T-helper 17 cell (primary cell): Measurements from ENCODE around the gene ECSCR. TPM values are rescaled to one million over a fixed set of nuclear protein-coding genes. Genes with fewer than 3 reads are reported as not detected.
"Not testable (repeated sequence)": the region's sequence is repeated elsewhere in the genome, so short reads cannot be mapped to it uniquely, and the experiment has no call there.

Source experiments
- ATAC-seq: fragments of 150-1000 bp; cut with Tn5 transposase; 2 replicates; pipeline ENCODE4 v1.10.0; 2021; ENCODE audit warnings: mild to moderate bottlenecking, moderate library complexity
- DNase-seq, 3 donors: peaks; one replicate each; pipeline versions ENCODE4 v3.0.0 to v3.0.0-alpha.2; 2020 to 2021
- H3K9me3 ChIP-seq: one replicate; pipeline ENCODE4 v1.7.0; 2013; ENCODE audit warnings: low read length, mild to moderate bottlenecking; ENCODE audit not compliant: control insufficient read depth, poor library complexity, severe bottlenecking
- H3K27ac Mint-ChIP-seq: one replicate; pipeline ENCODE4 v1.8.0; 2022; ENCODE audit warnings: mild to moderate bottlenecking, moderate library complexity, mixed read lengths
- H3K27me3 Mint-ChIP-seq: one replicate; pipeline ENCODE4 v1.8.0; 2022; ENCODE audit warnings: mixed read lengths
- H3K36me3 Mint-ChIP-seq: one replicate; pipeline ENCODE4 v1.8.0; 2022; ENCODE audit warnings: low read depth, mixed read lengths
- H3K4me1 Mint-ChIP-seq: one replicate; pipeline ENCODE4 v1.8.0; 2022; ENCODE audit warnings: mild to moderate bottlenecking, mixed read lengths
- H3K4me3 Mint-ChIP-seq: one replicate; pipeline ENCODE4 v1.8.0; 2022; ENCODE audit warnings: mild to moderate bottlenecking, moderate library complexity, mixed read lengths
- total RNA-seq, 4 donors: library from RNA in 2 of 4; stranded (reverse) in 2 of 4; gene quantifications; one replicate each; pipeline ENCODE4 v1.2.3 and lab custom pipeline; 2022 to 2026

ECSCR gene
- total RNA-seq, 2 donors from 2014 or later = not detected

- no peaks in the 10 kb centered on the region for H3K9me3 ChIP-seq
- ATAC-seq (no peak), DNase-seq (no peak)
- H3K27ac Mint-ChIP-seq = no peak overlapping the region
- no peak overlapping the region for H3K4me3 Mint-ChIP-seq
- H3K27me3 Mint-ChIP-seq = no peaks in the 10 kb centered on the region
- H3K36me3 Mint-ChIP-seq = no peaks in the 10 kb centered on the region
- H3K4me1 Mint-ChIP-seq = peaks cover 18% of the 10 kb centered on the region
These were observed 51.3 kb downstream of the ECSCR start for GRCh38 chr5:139410993-139411828.

DNA sequence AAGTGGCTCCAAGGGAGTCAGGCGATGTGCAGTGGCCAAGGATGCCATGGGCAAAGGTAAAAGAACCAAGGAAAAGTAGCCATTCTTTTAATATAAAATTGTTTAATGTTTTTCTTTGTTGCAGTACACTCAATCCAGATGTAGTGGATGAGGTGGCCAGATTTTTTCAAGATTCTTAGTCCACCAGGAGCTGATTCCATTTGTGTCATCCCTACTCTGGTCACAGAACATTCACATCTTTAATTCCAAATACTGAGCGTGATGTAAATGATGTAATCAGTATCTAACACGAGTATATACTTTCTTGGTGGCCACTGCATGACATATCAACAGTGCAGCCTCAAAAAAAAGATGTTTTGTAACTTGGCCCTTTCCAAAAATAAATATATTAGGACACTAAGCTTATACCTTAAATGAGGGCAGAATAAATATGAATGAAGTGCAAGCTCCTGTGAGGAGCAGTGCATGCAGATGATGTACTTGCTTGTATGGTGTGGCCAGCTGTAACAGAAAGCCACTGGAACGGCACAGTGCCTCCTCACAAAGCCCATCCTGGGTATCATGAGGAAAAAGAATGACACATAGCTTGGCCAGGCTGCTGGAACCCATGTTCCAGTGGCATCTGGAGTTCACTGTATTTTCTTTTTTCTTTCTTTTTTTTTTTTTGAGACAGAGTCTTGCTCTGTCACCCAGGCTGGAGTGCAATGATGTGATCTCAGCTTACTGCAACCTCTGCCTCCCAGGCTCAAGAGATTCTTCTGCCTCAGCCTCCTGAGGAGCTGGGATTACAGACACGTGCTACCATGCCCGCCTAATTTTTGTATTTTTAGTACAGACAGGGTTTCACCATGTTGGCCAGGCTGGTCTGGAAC, 52.2 kb downstream of the ECSCR start:
- no peaks in the 10 kb centered on the region for H3K9me3 ChIP-seq
- no peaks in the 10 kb centered on the region for H3K36me3 Mint-ChIP-seq
- H3K4me3 Mint-ChIP-seq = no peak overlapping the region
- ATAC-seq = no peak
- H3K27me3 Mint-ChIP-seq = no peaks in the 10 kb centered on the region
- no peak for DNase-seq
- H3K4me1 Mint-ChIP-seq = peaks cover 15% of the 10 kb centered on the region
- no peak overlapping the region for H3K27ac Mint-ChIP-seq

- not testable (repeated sequence) for H3K27ac Mint-ChIP-seq, H3K9me3 ChIP-seq, H3K4me3 Mint-ChIP-seq, H3K27me3 Mint-ChIP-seq, ATAC-seq, DNase-seq, H3K36me3 Mint-ChIP-seq
- peaks cover 15% of the 10 kb centered on the region for H3K4me1 Mint-ChIP-seq
These were observed 53.4 kb downstream of the ECSCR start for GRCh38 chr5:139409116-139409515.

DNA sequence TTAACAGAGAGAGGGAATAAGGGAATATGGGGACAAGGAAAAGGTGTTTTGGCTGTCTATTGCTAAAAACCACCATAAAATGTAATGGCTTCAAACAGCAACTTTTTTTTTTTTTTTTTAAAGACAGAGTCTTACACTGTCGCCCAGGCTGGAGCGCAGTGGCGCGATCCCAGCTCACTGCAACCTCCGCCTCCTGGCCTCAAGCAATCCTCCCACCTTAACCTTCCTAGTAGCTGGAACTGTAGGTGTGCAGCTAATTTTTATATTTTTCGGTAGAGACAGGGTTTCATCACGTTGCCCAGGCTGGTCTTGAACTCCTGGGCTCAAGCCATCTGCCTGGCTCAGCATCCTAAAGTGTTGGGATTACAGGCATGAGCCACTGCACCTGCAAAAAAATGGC, 54.4 kb downstream of the ECSCR start:
- ATAC-seq (no peak), DNase-seq (no peak)
- H3K4me1 Mint-ChIP-seq = peaks cover 16% of the 10 kb centered on the region
- no peak overlapping the region for H3K4me3 Mint-ChIP-seq
- H3K27ac Mint-ChIP-seq = no peak overlapping the region
- H3K9me3 ChIP-seq = no peaks in the 10 kb centered on the region
- H3K36me3 Mint-ChIP-seq = no peaks in the 10 kb centered on the region
- H3K27me3 Mint-ChIP-seq = no peaks in the 10 kb centered on the region

GRCh38 chr5:139407517-139407916, 55.0 kb downstream of the ECSCR start:
- no peak for ATAC-seq
- Mint-ChIP-seq H3K36me3 (no peaks in the 10 kb centered on the region), H3K27me3 (no peaks in the 10 kb centered on the region), H3K27ac (no peak overlapping the region), H3K4me1 (peaks cover 22% of the 10 kb centered on the region), H3K4me3 (no peak overlapping the region)
- no peak for DNase-seq
- H3K9me3 ChIP-seq = no peaks in the 10 kb centered on the region

DNA sequence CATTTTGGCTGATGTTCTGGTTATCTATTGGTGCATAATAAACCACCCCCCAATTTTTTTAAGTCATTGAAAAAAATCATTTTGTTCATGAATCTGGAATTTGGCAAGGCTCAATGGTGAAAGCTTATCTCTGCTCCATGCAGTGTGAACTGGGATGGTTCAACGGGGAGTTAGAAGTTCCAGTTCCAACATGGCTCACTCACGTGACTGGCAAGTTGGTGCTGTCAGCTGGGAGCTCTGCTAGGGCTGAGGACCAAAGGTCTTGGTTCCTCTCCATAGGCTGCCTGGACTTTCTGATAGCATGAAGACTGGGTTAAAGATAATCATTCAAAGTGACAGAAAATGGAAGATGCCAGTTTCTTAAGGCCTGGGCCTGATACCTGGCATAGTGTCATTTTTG, 55.6 kb downstream of the ECSCR start:
- no peak overlapping the region for H3K4me3 Mint-ChIP-seq
- ATAC-seq (no peak), DNase-seq (no peak)
- H3K4me1 Mint-ChIP-seq = peaks cover 25% of the 10 kb centered on the region
- no peaks in the 10 kb centered on the region for H3K36me3 Mint-ChIP-seq
- H3K27me3 Mint-ChIP-seq = no peaks in the 10 kb centered on the region
- no peak overlapping the region for H3K27ac Mint-ChIP-seq
- H3K9me3 ChIP-seq = no peaks in the 10 kb centered on the region

DNA sequence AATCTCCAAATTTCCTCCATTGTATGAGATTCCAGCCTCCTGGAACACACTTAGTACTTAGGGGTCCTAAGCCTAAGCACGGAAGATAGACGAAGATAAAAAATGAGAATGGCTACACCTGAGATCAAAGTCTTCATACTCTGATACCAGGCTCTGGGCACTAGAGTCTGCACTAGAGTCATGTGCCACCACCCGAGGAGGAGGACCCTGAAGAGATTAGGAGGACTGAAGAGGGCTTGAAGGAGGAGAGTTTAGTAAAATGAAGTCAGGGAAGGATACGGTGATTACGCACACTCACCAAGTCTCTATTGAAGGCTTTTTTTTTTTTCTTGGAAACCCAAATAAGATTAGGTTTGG, 58.1 kb downstream of the ECSCR start:
- no peaks in the 10 kb centered on the region for H3K27me3 Mint-ChIP-seq
- DNase-seq (no peak), ATAC-seq (no peak)
- H3K36me3 Mint-ChIP-seq = no peaks in the 10 kb centered on the region
- H3K27ac Mint-ChIP-seq = peak overlapping the region; percentile 97
- H3K4me1 Mint-ChIP-seq = peaks cover 25% of the 10 kb centered on the region
- peak overlapping the region; percentile 97 for H3K4me3 Mint-ChIP-seq
- no peaks in the 10 kb centered on the region for H3K9me3 ChIP-seq

- ATAC-seq (peak; percentile 93), DNase-seq (peak; percentile 91 to 96 (median 93))
- Mint-ChIP-seq H3K4me3 (peak within 1 kb of the TSS; percentile 97), H3K36me3 (no peaks in the 10 kb centered on the region), H3K27me3 (no peaks in the 10 kb centered on the region), H3K27ac (peak within 1 kb of the TSS; percentile 97), H3K4me1 (peaks cover 25% of the 10 kb centered on the region)
- H3K9me3 ChIP-seq = no peaks in the 10 kb centered on the region
These were observed 58.6 kb downstream of the ECSCR start, which contains the start of gene SPATA24 for GRCh38 chr5:139403787-139404483. SPATA24 (minus strand) TSS chr5:139404089; CDS start chr5:139404060, 29 bp downstream.

- DNase-seq (no peak), ATAC-seq (no peak)
- peak overlapping the region; percentile 97 for H3K4me3 Mint-ChIP-seq
- no peaks in the 10 kb centered on the region for H3K9me3 ChIP-seq
- peaks cover 25% of the 10 kb centered on the region for H3K4me1 Mint-ChIP-seq
- H3K27ac Mint-ChIP-seq = peak overlapping the region; percentile 97
- H3K27me3 Mint-ChIP-seq = no peaks in the 10 kb centered on the region
- no peaks in the 10 kb centered on the region for H3K36me3 Mint-ChIP-seq
These were observed 59.1 kb downstream of the ECSCR start for GRCh38 chr5:139403418-139403786.

- H3K9me3 ChIP-seq = no peaks in the 10 kb centered on the region
- Mint-ChIP-seq H3K27ac (peak overlapping the region; percentile 97), H3K27me3 (no peaks in the 10 kb centered on the region), H3K4me3 (peak overlapping the region; percentile 97), H3K36me3 (no peaks in the 10 kb centered on the region), H3K4me1 (peaks cover 25% of the 10 kb centered on the region)
- DNase-seq = no peak
- no peak for ATAC-seq
These were observed 59.9 kb downstream of the ECSCR start for GRCh38 chr5:139402561-139403158.

DNA sequence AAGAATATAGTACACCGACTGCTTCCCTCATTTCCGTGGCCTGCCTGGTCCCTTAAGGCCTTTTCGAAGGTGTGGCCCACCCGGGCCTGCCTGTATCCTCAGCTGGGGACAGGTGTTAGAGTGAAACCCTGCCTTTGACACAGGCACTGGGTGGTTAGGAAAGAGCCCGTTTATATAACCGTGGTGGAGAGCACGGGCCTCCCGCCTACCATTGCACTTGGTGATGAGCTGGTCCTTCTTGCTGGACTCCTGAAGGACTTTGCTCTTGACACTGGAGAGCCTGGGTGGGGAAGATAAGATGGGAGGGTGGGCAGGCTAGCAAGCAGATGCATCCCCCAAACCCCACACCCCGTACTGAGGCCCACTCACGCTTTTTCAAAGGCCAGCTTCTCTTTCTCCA, 61.0 kb downstream of the ECSCR start:
- no peak overlapping the region for H3K4me3 Mint-ChIP-seq
- DNase-seq = no peak
- H3K4me1 Mint-ChIP-seq = peaks cover 23% of the 10 kb centered on the region
- no peak overlapping the region for H3K27ac Mint-ChIP-seq
- ATAC-seq = no peak
- H3K27me3 Mint-ChIP-seq = no peaks in the 10 kb centered on the region
- no peaks in the 10 kb centered on the region for H3K9me3 ChIP-seq
- no peaks in the 10 kb centered on the region for H3K36me3 Mint-ChIP-seq

GRCh38 chr5:139399501-139400121, 62.9 kb downstream of the ECSCR start:
- ATAC-seq = no peak
- Mint-ChIP-seq H3K27me3 (no peaks in the 10 kb centered on the region), H3K36me3 (no peaks in the 10 kb centered on the region), H3K4me3 (no peak overlapping the region), H3K4me1 (peaks cover 22% of the 10 kb centered on the region), H3K27ac (no peak overlapping the region)
- no peaks in the 10 kb centered on the region for H3K9me3 ChIP-seq
- DNase-seq = no peak
